ENCODE results near the gene ZP4. TPM values are rescaled to one million over a fixed set of nuclear protein-coding genes. Genes with fewer than 3 reads are reported as not detected.

The ZP4 gene
- total RNA-seq, 1 experiment from 2014 or later, result not detected

DNA sequence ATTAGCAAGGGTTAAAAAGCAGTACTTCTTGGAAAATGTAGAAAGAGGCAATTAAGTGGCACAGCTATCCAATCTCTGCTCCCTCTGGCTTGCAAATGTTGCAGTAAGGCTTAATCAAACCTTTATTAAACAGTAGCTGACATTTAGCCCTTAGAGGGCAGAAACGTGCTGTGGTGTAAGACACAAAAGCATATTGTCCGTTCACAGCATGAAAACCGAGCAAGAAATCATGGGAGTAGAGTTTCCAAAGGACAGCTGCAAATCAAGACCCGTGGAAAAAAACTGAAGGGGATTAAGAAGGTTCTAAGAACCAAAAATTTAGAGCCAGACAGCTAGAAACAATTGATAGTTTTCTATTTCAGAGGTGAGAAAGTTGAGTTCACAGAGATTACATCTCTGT is 13.1 kb downstream of the ZP4 start:
- Mint-ChIP-seq H3K4me1 (peaks cover 15 to 16% of the 10 kb centered on the region in 2 experiments), H3K9me3 (no peaks in the 10 kb centered on the region), H3K4me3 (no peak overlapping the region), H3K27ac (no peak overlapping the region), H3K27me3 (ENCODE audit: low read depth) (no peaks in the 10 kb centered on the region; the same call in 1 of the 2 replicates), H3K36me3 (ENCODE audit: insufficient read depth in 1 of 3, low read depth in 3 of 3) (no peaks in the 10 kb centered on the region)
- TF ChIP-seq, protein P1, sequence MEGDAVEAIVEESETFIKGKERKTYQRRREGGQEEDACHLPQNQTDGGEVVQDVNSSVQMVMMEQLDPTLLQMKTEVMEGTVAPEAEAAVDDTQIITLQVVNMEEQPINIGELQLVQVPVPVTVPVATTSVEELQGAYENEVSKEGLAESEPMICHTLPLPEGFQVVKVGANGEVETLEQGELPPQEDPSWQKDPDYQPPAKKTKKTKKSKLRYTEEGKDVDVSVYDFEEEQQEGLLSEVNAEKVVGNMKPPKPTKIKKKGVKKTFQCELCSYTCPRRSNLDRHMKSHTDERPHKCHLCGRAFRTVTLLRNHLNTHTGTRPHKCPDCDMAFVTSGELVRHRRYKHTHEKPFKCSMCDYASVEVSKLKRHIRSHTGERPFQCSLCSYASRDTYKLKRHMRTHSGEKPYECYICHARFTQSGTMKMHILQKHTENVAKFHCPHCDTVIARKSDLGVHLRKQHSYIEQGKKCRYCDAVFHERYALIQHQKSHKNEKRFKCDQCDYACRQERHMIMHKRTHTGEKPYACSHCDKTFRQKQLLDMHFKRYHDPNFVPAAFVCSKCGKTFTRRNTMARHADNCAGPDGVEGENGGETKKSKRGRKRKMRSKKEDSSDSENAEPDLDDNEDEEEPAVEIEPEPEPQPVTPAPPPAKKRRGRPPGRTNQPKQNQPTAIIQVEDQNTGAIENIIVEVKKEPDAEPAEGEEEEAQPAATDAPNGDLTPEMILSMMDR (conservative IDR thresholded peaks at IDR 0.05), result no peak
- Histone ChIP-seq H3K56ac (ENCODE audit: insufficient read length, low read depth, low read length) (no peak overlapping the region), H3K23me2 (ENCODE audit: insufficient read length, low read depth, low read length, poor library complexity, severe bottlenecking) (no peaks in the 10 kb centered on the region), H3K27ac (ENCODE audit: insufficient read length, low read depth, low read length) (no peak overlapping the region), H2BK120ac (ENCODE audit: low read depth, low read length, poor library complexity, severe bottlenecking) (no peak overlapping the region), H3K79me1 (ENCODE audit: insufficient read depth, low read depth, low read length, poor library complexity, severe bottlenecking) (no peaks in the 10 kb centered on the region), H2AFZ (ENCODE audit: low read length) (no peak overlapping the region), H3K23ac (ENCODE audit: insufficient read length, low read depth, low read length) (no peak overlapping the region), H3K14ac (ENCODE audit: insufficient read depth, low read length) (no peak overlapping the region), H3T11ph (ENCODE audit: low read length) (no peak overlapping the region), H2BK5ac (ENCODE audit: insufficient read length, low read length) (no peak overlapping the region), H4K8ac (replicated peaks; ENCODE audit: insufficient read length, low read depth, low read length) (no peak overlapping the region), H3K79me2 (ENCODE audit: insufficient read depth, low read length) (no peaks in the 10 kb centered on the region), H3K9me3 (ENCODE audit: control insufficient read depth, low read depth, low read length) (no peaks in the 10 kb centered on the region), H3K18ac (ENCODE audit: insufficient read length, low read depth, low read length) (no peak overlapping the region), H4K5ac (ENCODE audit: insufficient read length, low read depth, low read length) (no peak overlapping the region), H2AK5ac (ENCODE audit: insufficient read length, low read length) (no peak overlapping the region), H3K4ac (ENCODE audit: low read depth, low read length) (no peak overlapping the region), H3K27me3 (ENCODE audit: insufficient read depth, low read length) (no peaks in the 10 kb centered on the region), H2BK15ac (ENCODE audit: low read depth, low read length) (no peak overlapping the region), H4K20me1 (ENCODE audit: control insufficient read depth, insufficient read depth, insufficient read length) (no peaks in the 10 kb centered on the region), H3K4me1 (ENCODE audit: insufficient read depth, low read length) (no peaks in the 10 kb centered on the region), H2BK20ac (ENCODE audit: low read depth, low read length, poor library complexity, severe bottlenecking) (no peak overlapping the region), H2BK12ac (ENCODE audit: insufficient read length, low read depth, low read length) (no peak overlapping the region), H3K4me2 (ENCODE audit: insufficient read depth, insufficient read length, low read length) (no peak overlapping the region), H4K91ac (ENCODE audit: insufficient read length, low read depth, low read length) (no peak overlapping the region), H3K9ac (ENCODE audit: extremely low read depth, insufficient read length, low read length) (no peak overlapping the region)
- DNase-seq, result no peak
- no CpG with 5 or more reads among the region's 4 CpGs for WGBS (ENCODE audit: extremely low coverage, insufficient read length, low lambda C conversion rate)

All from H9 (cell line).